GM12878 (cell line): ENCODE results near the gene PPAT. TPM values are rescaled to one million over a fixed set of nuclear protein-coding genes. Genes with fewer than 3 reads are reported as not detected.

ENCODE experiments used
- ATAC-seq: fragments of 200-7000 bp; cut with Tn5 transposase; 3 replicates; pipeline ENCODE4 v1.9.1; 2020; ENCODE audit warnings: mild to moderate bottlenecking, moderate library complexity
- BruUV-seq: library from RNA; stranded (reverse); fragments of 400-500 nt; replicated peaks from 2 replicates; lab custom pipeline; 2021; lab: Mats Ljungman, UMichigan
- CTCF ChIA-PET: fragments of 300-600 bp; sonication (Branson Sonifier 250); formaldehyde crosslinking; extraction: SDS; loops from one replicate; lab custom pipeline; 2021; ENCODE audit warnings: inconsistent platforms; lab: Yijun Ruan, JAX
- POLR2A ChIA-PET: fragments of 350-600 bp; formaldehyde crosslinking; extraction: SDS; loops from one replicate; lab custom pipeline; 2021; ENCODE audit warnings: inconsistent platforms; lab: Charles Lee
- RAD21 ChIA-PET: fragments of 300-600 bp; sonication (Branson Sonifier 250); formaldehyde crosslinking; loops from one replicate; lab custom pipeline; 2023; ENCODE audit warnings: antibody characterized with exemption; ENCODE audit not compliant: unreplicated experiment; lab: Charles Lee
- SMC1A ChIA-PET: fragments of 300-600 bp; sonication (Branson Sonifier 250); formaldehyde crosslinking; loops from one replicate; lab custom pipeline; 2023; ENCODE audit not compliant: unreplicated experiment, uncharacterized antibody; lab: Charles Lee
- DNase-seq: peaks from one replicate; pipeline ENCODE4 v3.0.0-alpha.2; 2011; ENCODE audit warnings: low read depth, low spot score
- FAIRE-seq: peaks from 3 replicates; lab custom pipeline; 2011; peaks lifted over from hg19 to GRCh38; lab: Jason Lieb, UNC
- H2AFZ ChIP-seq: 2 replicates; pipeline ENCODE4 v1.6.0; 2011; ENCODE audit warnings: low read depth, low read length, control low read depth; ENCODE audit not compliant: control insufficient read depth
- H3K27ac ChIP-seq: 2 replicates; pipeline ENCODE4 v1.5.1; 2011; ENCODE audit warnings: control low read depth; ENCODE audit not compliant: control insufficient read depth, insufficient read depth
- H3K27me3 ChIP-seq, 2 experiments: replicated peaks in 1 of 2; 2 replicates each; pipeline versions ENCODE4 v1.6.0 to v1.6.1; 2011; ENCODE audit warnings: low read length in 1 of 2; ENCODE audit not compliant: control insufficient read depth in 2 of 2, insufficient read depth in 2 of 2
- H3K36me3 ChIP-seq, 2 experiments: 2 replicates each; pipeline ENCODE4 v1.5.1; 2011; ENCODE audit warnings: low read length in 1 of 2; ENCODE audit not compliant: control insufficient read depth in 2 of 2, insufficient read depth in 2 of 2
- H3K4me1 ChIP-seq: 2 replicates; pipeline ENCODE4 v1.6.1; 2011; ENCODE audit warnings: mild to moderate bottlenecking, low read length, moderate library complexity, mixed read lengths; ENCODE audit not compliant: control insufficient read depth, insufficient read depth
- H3K4me2 ChIP-seq: 2 replicates; pipeline ENCODE4 v1.6.0; 2011; ENCODE audit warnings: control low read depth; ENCODE audit not compliant: control insufficient read depth, insufficient read depth
- H3K4me3 ChIP-seq: fragments of 200-600 bp; sonication (generic); 2 replicates; pipeline ENCODE4 v1.5.1; 2016
- H3K79me2 ChIP-seq: 2 replicates; pipeline ENCODE4 v1.6.0; 2011; ENCODE audit warnings: low read length; ENCODE audit not compliant: control insufficient read depth, insufficient read depth
- H3K9ac ChIP-seq: 2 replicates; pipeline ENCODE4 v1.8.0; 2011; ENCODE audit warnings: low read length, control low read depth, mixed read lengths; ENCODE audit not compliant: control insufficient read depth, insufficient read depth
- H3K9me3 ChIP-seq: replicated peaks from 3 replicates; pipeline ENCODE4 v1.5.1; 2011; ENCODE audit warnings: mild to moderate bottlenecking, low read length; ENCODE audit not compliant: control insufficient read depth, insufficient read depth
- H4K20me1 ChIP-seq: 2 replicates; pipeline ENCODE4 v1.6.0; 2011; ENCODE audit not compliant: control insufficient read depth, insufficient read depth
- ATF3 ChIP-seq: IDR thresholded peaks from 2 replicates; pipeline ENCODE4 v1.6.1; 2011; ENCODE audit warnings: low read depth, mild to moderate bottlenecking, low read length, moderate library complexity, borderline replicate concordance; ENCODE audit errors: extremely low read depth
- BMI1 ChIP-seq: fragments of 450-650 bp; IDR thresholded peaks from 2 replicates; pipeline ENCODE4 v1.6.1; 2016; ENCODE audit warnings: mild to moderate bottlenecking, moderate library complexity, borderline replicate concordance
- EED ChIP-seq: sonication (generic); IDR thresholded peaks from 2 replicates; pipeline ENCODE4 v1.6.1; 2016; ENCODE audit warnings: antibody characterized with exemption, low read depth
- ETV6 ChIP-seq, 2 experiments: fragments of 450-650 bp in 1 of 2; IDR thresholded peaks in 1 of 2; conservative IDR thresholded peaks in 1 of 2; 2 replicates each; pipeline ENCODE4 v1.6.1; 2014; ENCODE audit warnings: antibody characterized with exemption in 1 of 2, borderline replicate concordance in 1 of 2, low read depth in 1 of 2, mild to moderate bottlenecking in 1 of 2, moderate library complexity in 1 of 2
- GABPA ChIP-seq: IDR thresholded peaks from 2 replicates; pipeline ENCODE4 v1.6.1; 2014; ENCODE audit warnings: antibody characterized with exemption, low read depth, mild to moderate bottlenecking, inconsistent platforms
- POU2F2 ChIP-seq: IDR thresholded peaks from 3 replicates; pipeline ENCODE4 v1.6.1; 2011; ENCODE audit warnings: low read depth, mild to moderate bottlenecking, low read length, borderline replicate concordance
- RELA ChIP-seq: fragments of 450-650 bp; IDR thresholded peaks from 2 replicates; pipeline ENCODE4 v1.8.0; 2014; ENCODE audit warnings: borderline replicate concordance; ENCODE audit not compliant: partially characterized antibody
- TARDBP ChIP-seq: IDR thresholded peaks from 2 replicates; pipeline ENCODE4 v1.6.1; 2016; ENCODE audit warnings: borderline replicate concordance
- ZNF24 ChIP-seq: fragments of 450-650 bp; IDR thresholded peaks from 2 replicates; pipeline ENCODE4 v1.6.1; 2017; ENCODE audit warnings: antibody characterized with exemption, mild to moderate bottlenecking
- WGBS: methylation state at CpG from one replicate; pipeline ENCODE4 v1.1.6; 2016; ENCODE audit warnings: low lambda C conversion rate; ENCODE audit not compliant: insufficient replicate concordance, insufficient coverage; ENCODE audit errors: missing lambda C conversion rate; 5-methylcytosine and 5-hydroxymethylcytosine counted together
- in situ Hi-C: fragments of 300-500 bp; cut with MboI; formaldehyde crosslinking; loops from 9 replicates; pipeline ENCODE4 v1.14.3; 2018; ENCODE audit warnings: mixed read lengths
- intact Hi-C: fragments of 100-400 bp; cut with micrococcal nuclease; formaldehyde crosslinking; loops from one replicate; pipeline ENCODE4 v1.14.2; 2022; ENCODE audit not compliant: unreplicated experiment
- polyA plus RNA-seq, 11 experiments: library from polyadenylated mRNA; depleted of rRNA in 4 of 11; unstranded in 6 of 11; stranded (reverse) in 5 of 11; fragments of >200 nt; fragmentation: Nextera tagmentation in 4 of 11; fragmentation: Illumina TruSeq in 1 of 11; extraction: Ambion mirVana in 4 of 11; extraction: Trizol in 1 of 11; gene quantifications; 1 replicate in 1 of 11; 2 replicates in 10 of 11; pipeline versions ENCODE4 v1.2.1 to v1.2.3, GENCODE V29; 2011 to 2016; ENCODE audit warnings: inconsistent platforms in 2 of 11, missing spikeins in 2 of 11, low read depth in 1 of 11
- total RNA-seq, 4 experiments: library from RNA; depleted of rRNA in 3 of 4; stranded (reverse); fragments of >200 nt in 3 of 4; fragmentation: Illumina TruSeq in 1 of 4; extraction: Trizol in 1 of 4; gene quantifications; 2 replicates each; pipeline versions ENCODE4 v1.2.1 to v1.2.3, GENCODE V29; 2013 to 2021

PPAT gene
- total and polyA plus RNA-seq, 10 of the 15 experiments (the other 5 are each of a cell fraction or from before 2014, with no cell fraction given), result 24.9 to 50.7 (median 38.0) TPM

- intact Hi-C loops, result no loop called here
Measured at GRCh38 chr4:56477192-56477702, 41.8 kb upstream of the PPAT start.

GRCh38 chr4:56475917-56476316 lies 40.5 kb upstream of the PPAT start:
- TF ChIP-seq POU2F2 (peak; percentile 75; the same call in 2 of the 3 replicates), EED (no peak)
- Histone ChIP-seq H4K20me1 (no peaks in the 10 kb centered on the region), H3K79me2 (peaks cover 2% of the 10 kb centered on the region), H3K4me1 (0 out of 2 replicates have a peak, but pooled peaks cover 5% of the 10 kb centered on the region), H3K4me2 (peak overlapping the region; percentile 64; the same call in 1 of the 2 replicates), H3K9ac (no peak overlapping the region), H2AFZ (no peak overlapping the region; the same call in 1 of the 2 replicates), H3K27me3 (no peaks in the 10 kb centered on the region), H3K4me3 (no peak overlapping the region), H3K9me3 (no peaks in the 10 kb centered on the region), H3K27ac (peak overlapping the region; percentile 48; the same call in 1 of the 2 replicates), H3K36me3 (peaks cover 2 to 35% of the 10 kb centered on the region in 2 experiments)
- ChIA-PET RAD21 (no interaction called here), CTCF (interaction anchor here (1.6 kb wide), 1 partner anchor 11 kb away, joined by 4 read pairs; no protein-coding TSS in a partner anchor), SMC1A (no interaction called here), POLR2A (no interaction called here)
- DNase-seq (no peak), ATAC-seq (peak; percentile 73), FAIRE-seq (peak; percentile 13)
- no TSS peak for BruUV-seq
- in situ Hi-C loops (no loop called here), intact Hi-C loops (no loop called here)
- 50% methylated on average over 2 of the region's 2 CpGs for WGBS

More at GRCh38 chr4:56477192-56477702, 41.8 kb upstream of the PPAT start:
- H3K4me3 ChIP-seq, result no peak overlapping the region
- H3K27me3 ChIP-seq, result no peaks in the 10 kb centered on the region
- 92% methylated on average over 5 of the region's 5 CpGs for WGBS
- H3K9ac ChIP-seq, result no peak overlapping the region
- H3K79me2 ChIP-seq, result no peaks in the 10 kb centered on the region
- DNase-seq, result no peak
- RAD21 ChIA-PET, result no interaction called here
- no peak for FAIRE-seq
- SMC1A ChIA-PET, result no interaction called here
- no peak overlapping the region for H2AFZ ChIP-seq
- CTCF ChIA-PET, result no interaction called here
- TF ChIP-seq ATF3 (no peak), BMI1 (no peak), RELA (no peak), GABPA (no peak), ZNF24 (no peak), ETV6 (conservative IDR thresholded peaks at IDR 0.05 in 1 of 2, IDR thresholded peaks at IDR 0.05 in 1 of 2; ENCODE audit: borderline replicate concordance in 1 of 2, low read depth in 1 of 2) (no peak), TARDBP (no peak)
- no peak for ATAC-seq
- no peaks in the 10 kb centered on the region for H3K9me3 ChIP-seq
- BruUV-seq, result no TSS peak
- H3K4me1 ChIP-seq, result 0 out of 2 replicates have a peak, but pooled peaks cover 5% of the 10 kb centered on the region
- H3K27ac ChIP-seq, result no peak overlapping the region
- POLR2A ChIA-PET, result no interaction called here
- H3K36me3 ChIP-seq, result peaks cover 2 to 27% of the 10 kb centered on the region in 2 experiments
- in situ Hi-C loops, result no loop called here
- no peak overlapping the region for H3K4me2 ChIP-seq
- no peaks in the 10 kb centered on the region for H4K20me1 ChIP-seq
